Mesenteric fat pad (tissue), 1 donor: ENCODE measurements around the gene CTNND2. TPM values are rescaled to one million over a fixed set of nuclear protein-coding genes. Genes with fewer than 3 reads are reported as not detected.

Experiments used
- DNase-seq: peaks from one replicate; pipeline ENCODE4 v3.0.0-alpha.2; 2020; ENCODE audit warnings: low spot score
- total RNA-seq: library from RNA; stranded (reverse); fragmentation: NEBNext Ultra II Directional; extraction: Animal tissue kit (Norgen Biotek cat#: 25700); gene quantifications from one replicate; pipeline ENCODE4 v1.2.1, GENCODE V29; 2021
- donor health status: DM: yes; HTN: yes; CAD: no.

Gene CTNND2
- total RNA-seq, 1 donor from 2014 or later = 1.8 TPM

DNA sequence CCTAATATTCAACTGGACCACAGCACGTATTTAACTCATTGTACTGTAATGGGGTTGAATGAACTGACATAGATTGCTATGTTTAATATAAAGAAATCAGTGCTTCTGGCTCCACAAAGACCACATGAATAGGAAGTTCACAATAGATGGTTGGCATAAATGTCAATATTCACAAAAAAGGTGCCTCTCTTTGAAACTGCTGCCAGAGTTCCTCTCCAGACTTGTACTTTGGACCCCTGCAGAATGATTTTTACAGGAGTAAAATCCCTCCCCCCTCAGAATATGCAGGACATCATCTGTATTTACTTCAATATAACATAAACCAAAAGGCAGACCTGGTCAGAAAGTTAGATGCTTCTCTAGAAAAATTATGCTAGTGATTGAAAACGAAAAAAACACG is 634.7 kb downstream of the CTNND2 start:
- DNase-seq = no peak

DNA sequence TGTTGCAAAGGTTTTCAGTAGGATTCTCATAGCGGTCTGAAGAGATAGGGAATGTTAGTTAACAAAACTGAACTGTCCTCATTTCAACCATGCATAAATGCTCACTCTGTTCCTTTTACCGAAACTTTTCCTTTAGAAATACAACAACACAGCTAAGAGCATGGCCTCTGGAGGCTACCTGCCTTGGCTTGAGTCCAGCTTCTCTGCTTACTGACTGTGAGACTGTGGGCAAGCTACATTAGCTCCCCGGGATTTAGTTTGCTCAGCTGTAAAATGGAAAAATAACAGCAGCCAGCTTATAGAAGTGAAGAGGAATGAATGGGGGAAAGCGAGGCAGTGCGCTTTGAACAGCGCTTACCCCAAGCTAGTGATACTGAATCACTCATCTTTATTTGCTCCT is 635.4 kb downstream of the CTNND2 start:
- no peak for DNase-seq

DNA sequence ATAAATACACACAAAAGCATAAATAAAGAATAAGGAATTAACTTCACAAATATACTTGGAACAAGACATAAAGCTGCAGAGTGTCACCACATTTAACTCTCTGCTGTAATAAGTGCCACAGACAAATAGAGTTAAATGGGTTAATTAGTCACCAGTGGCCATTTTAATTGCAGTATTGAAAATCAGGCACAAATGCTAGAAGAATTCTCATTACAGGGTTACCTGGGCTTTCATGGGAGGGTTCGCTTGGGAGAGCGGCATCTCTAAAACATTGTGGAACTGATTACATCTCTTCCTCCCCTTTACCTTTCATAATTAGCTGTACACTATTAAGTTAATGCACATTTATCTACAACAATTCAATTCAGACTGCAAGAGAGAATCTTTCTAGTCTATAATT is 637.9 kb downstream of the CTNND2 start:
- DNase-seq = no peak

DNA sequence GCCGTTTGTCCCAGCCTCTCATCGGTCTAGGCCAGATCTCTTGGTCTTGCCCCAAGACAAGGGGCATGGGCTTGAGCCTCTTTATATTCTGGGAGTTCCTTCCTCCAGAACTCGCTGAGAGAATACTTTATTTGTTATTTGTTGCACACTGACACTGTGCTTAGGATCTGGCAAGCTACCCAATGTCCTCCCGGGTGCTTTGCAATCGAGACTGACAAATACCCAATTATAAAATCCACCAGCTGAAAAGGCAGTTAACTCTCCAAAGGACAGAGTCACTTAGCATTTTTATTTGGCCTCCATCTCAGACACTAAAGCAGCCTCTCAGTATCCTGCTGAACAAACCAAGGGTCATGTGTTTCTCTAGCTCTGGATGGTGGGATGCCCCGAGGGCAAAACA is 643.0 kb downstream of the CTNND2 start:
- no peak for DNase-seq

DNA sequence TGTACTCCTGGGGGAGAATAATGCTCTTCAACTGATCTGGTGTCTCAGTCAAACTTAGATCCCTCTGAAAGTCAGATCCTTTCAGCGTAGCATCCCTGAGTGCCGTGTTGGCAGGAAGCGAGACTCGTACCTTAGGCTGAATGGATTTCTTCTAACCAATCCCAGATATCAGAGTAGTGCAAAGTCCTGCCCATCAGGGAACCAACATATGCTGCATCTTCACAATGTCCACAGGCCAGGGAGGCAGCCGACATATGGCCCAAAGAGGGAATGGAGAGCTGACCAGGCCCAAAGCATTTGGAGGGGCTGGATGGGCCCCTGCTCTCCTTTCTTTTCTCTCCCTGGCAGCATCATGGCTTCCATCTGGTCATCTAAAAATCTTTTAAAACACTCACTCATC is 646.2 kb downstream of the CTNND2 start:
- no peak for DNase-seq

DNA sequence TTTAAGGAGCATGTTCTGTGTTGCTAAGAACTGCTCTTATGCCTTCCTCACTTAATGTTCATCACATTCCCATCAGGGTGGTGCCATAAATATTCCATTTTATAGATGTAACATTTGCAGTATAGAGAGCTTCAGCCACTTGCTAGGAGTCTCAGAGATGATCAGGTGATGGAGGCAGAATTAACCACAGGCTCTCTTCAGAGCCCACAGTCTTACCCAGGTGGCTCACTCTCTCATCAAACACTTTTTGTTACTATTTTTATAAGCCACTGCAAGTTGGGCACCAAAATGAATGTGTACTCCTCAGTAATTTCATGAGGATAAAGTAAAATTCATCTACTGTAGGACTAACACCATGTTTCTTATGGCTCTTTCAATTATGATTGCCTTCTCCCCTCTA is 651.7 kb downstream of the CTNND2 start:
- DNase-seq = no peak

DNA sequence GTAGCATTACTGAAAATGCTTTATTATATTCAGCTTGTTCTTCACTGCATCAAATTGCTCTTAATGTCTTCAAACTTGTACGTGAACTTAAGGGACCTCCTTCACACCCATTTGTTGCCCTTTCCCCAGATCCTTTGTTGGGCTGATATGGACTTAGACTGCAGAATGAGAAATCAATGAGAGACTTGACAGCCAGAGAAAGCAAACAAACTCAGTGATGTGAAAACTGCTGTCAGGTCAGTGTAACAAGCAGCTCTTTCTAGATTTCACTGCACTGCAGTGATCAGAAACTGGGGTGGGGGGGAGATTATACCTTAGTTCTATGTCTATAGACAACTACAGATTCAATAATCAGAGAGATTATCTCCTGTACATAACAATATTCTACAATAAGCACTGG is 652.2 kb downstream of the CTNND2 start:
- no peak for DNase-seq

DNA sequence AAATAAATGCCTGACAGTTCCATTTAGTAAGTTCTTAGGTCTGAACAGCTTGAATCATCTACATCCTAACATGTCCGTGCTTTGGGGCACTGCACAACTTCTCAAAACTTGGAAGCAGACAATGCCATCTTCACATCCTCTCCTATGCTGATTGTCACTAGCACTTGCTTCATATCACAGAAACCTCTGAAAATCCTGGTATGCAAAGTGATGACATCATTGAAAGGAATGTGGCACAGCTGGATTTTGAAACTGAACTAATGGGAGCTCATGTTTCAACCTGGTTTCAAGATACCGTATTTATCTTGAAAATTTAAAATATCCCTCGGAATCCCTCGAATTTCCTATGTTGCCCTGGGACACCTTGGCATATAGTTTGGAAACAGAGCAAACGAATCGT is 653.0 kb downstream of the CTNND2 start:
- DNase-seq = no peak

DNA sequence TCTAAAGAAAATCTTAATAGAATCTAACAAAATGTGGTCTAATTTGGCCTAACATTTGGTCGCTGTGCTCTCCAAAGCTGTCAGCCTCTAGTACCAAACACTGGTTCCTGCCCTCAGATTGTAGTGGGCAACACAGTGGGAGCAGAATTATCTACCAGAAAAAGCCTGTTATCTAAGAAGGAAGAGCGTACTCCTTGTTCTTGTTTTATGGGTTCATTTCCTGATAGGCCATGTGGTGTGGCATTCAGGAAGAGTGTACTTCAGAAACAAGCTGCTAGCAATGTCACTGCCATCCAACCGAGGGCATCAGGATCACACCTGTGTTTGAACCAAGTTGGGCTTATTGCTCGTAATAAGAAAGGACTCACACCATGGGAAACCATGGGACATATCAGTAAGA is 655.3 kb downstream of the CTNND2 start:
- DNase-seq = no peak

DNA sequence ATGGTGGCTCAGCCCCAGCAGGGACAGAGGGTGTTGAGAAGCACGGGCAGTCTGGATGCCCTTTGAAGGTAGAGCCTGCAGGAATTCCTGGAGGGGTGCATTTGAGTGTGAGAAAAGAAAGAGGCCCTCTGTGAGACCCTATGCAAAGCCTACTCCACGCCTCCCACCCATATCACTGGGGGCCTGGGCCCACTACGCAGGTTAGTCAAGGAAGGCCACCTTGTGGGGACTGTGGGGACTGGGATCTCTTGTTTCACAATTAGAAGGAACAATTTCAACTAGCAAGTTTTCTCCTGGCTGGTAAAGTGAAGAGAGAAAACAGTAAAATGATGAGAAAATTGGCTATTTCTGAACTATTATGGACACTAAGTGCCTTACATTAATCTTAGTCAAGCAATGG is 657.0 kb downstream of the CTNND2 start:
- DNase-seq = no peak

DNA sequence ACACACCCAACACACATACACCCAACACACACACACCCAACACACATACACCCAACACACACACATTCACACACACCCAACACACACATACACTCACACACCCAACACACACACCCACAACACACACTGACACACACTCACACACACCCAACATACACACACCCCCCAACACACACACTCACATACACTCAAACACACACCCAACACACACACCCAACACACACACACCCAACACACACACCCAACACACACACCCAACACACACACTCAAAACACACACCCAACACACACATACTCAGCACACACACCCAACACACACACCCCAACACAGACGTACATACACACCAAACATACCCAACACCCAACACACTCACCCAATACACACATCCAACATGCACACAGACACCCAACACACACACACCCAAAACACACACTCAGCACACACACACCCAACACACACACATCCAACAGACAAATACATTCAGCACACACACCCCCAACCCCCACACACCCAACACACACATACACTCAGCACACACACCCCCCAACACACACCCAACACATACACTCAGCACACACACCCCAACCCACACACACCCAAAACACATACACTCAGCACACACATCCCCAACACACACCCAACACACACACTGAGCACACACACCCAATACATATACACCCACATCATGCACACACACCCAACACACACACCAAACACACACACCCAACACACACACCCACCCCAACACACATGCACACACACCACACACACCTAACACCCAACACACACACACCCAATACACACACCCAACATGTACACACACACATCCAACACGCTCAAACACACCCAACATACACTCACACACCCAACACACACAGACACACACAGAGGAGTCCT is 663.7 kb downstream of the CTNND2 start:
- no peak for DNase-seq

DNA sequence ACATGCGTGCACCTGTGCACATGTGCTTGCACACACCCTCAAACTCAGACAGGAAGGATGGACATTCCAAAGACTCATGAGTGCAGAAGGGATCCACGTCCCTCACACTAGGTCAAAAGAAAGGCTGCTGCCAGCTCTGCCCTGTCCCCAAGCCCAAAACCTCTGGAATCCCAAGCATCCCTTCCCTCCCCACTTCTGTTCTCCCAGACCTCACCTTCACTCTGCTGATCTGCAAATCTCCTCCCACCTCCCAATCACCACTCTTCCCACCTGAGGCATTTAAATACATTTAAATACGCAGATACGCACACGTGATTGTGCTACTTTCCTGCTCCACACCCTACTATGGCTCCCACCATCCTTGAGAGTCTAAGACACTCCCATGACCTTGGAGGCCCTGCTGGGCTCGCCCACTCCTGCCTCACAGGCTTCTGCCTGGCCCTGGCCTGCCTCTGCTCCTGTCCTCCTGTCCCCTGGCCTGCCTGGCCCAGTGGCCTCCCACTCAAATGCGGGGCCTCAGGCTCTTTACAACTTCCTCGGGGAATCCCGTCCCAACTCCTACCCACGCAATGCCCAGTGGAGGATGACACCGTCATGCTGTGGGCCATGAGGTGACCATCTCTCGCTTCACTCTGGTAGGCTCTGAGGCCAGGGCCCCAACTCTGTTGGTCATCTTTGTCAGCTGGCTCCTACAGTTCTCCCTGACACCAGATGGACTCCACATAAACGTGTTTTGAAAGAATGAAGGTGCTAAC is 664.8 kb downstream of the CTNND2 start:
- no peak for DNase-seq

DNA sequence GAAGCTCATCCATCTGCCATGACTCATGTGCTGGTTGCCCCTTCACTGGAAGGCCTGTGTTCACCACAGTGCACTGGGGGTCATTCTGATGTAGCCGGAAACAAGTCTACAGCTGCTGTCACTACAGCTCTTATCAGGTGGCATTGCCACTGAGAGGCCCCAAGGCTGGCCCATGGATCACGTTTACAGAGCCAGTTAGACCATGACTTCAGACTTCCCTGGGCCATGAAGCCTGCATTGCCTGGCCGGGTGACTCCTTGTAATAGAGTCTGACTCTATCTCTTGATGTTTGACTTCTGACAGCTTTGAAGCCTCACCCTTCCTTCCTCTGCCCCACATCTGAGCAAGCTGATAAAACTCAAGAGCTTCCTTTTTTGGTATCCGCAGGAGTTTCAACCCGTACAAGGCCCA is 669.7 kb downstream of the CTNND2 start:
- DNase-seq = no peak

DNA sequence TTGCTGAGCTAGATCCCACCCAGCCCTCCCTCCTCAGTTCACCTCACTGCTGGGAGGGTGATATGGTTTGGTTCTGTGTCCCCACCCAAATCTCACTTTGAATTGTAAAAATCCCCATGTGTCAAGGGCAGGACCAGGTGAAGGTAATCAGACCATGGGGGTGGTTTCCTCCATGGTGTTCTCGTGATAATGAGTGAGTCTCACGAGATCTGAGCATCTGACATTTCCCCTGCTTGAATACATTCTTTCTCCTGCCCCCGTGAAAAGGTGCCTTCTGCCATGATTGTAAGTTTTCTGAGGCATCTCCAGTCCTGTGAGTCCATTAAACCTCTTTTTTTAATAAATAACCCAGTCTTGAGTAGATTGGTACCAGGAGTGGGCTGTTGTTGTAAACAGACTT is 673.4 kb downstream of the CTNND2 start:
- no peak for DNase-seq

DNA sequence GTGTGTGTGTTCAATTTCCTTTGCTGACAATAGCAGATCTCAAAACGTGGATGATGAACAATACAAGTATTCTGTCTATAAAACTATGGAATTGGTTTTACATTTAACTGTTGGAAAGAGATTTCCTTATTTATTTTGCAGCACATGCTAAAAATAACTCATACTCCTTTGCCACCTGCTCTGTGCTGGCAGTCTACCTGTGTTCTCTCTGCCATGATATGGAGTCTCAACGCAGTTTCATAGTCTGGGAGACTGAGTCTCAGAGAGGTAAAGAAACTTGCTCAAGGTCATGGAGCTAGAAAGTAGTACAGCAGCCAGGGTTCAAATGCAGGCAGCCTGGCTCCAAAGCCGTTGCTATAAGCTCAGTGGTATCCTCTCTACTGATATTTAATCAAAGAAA is 677.2 kb downstream of the CTNND2 start:
- no peak for DNase-seq

DNA sequence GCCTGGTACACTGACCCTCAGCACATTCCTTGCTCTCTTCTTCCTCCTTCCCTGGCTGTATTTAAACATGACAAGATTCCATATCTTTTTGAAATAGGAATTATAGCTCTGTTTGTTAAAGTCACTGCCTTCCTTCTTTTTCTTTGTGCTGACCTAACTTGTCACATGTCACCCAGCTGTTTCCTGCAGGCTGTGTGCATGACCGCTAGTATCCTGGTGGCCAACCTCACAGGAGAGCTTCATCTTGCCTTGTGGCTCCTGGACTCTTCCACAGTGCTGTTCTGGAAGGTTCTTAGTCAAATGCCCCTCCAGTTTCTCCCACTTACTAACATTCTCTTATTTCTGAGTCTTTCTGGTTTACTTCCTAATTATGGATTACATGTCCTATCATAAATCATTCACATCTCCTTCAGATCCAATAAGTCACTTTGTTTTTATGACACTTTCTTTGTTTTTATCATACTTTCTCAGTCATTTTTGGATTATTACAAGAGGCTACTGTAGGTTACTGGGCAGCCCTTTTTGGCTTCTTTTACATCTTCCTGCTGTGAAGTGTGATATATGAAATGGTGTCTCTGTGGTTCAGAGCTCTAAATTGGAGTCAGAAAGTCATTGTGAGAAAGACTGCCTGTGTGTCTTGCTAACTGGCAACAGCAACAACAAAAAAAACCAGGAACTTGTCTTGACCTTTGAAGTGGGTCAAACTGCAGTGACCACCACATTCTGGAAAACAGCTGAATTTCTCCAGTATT is 679.6 kb downstream of the CTNND2 start:
- DNase-seq = no peak

DNA sequence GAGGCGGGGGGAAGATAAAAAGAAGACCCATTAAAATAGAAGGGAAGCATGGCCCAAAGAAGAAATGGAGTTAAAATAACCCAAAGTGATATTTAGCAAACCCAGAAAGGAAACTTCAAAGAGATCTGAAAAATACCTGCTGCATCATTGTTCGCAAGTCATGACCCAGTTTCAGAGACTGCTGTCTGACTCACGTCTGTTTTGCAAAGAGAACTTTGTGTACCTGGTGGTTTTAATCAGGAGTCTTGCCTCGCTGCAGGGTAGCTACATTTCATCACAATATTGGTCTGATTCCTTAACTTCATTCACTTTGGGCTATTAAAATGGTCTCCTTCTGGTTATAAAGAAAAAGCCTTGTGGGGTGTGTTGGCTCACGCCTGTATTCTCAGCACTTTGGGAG is 682.1 kb downstream of the CTNND2 start:
- DNase-seq = no peak

DNA sequence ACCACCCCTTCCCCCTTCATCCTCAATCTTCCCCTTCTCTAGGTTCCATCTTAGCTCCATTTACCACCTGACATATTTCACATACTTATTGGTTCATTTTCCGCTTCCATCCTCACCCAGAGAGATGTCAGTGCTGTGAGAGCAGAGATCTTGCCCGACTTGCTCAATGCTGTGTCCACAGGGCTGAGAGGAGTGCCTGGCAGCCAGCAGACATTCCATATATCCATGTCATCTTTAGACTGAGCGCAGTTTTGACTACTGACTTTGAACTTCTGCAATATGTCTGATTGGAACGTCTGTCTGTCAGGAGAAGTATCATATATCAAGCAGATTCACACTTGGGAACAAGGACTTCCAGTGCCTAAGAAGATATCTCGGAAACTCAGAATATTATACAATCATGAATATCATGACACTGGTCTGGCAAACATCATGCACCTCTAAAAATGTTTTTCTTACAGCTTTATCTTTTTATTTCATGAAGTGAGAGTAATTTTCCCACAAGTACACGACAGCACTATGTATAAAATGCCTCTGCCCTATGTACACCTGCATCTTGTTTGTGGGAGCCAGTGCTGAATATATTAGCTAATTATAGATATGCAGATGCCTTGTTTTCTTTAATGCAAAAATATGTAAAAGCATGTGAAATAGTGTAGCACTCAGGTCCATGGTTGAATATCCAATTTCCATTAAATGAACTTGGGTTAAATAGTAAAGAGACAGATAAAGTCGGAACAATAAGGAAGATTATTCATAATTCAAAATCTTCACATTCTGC is 689.2 kb downstream of the CTNND2 start:
- DNase-seq = no peak

DNA sequence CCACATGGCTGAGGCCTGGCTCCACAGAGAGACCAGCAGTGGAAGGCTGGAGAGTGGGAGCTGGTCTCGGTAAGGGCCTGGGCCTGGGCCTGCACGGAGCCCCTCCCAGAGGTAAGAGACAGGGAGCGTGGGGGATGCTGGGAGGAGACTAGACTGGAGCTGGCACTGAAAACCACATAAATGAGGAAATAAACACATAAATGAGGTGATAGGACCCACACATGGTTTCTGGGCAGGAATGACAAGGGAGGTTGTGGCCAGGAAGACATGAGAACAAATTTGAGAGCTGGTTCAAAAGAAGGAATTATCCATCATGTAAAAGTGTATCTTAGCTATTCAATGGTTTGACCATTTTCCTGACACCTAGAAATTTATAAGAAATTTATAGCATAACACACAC is 691.5 kb downstream of the CTNND2 start:
- DNase-seq = no peak

DNA sequence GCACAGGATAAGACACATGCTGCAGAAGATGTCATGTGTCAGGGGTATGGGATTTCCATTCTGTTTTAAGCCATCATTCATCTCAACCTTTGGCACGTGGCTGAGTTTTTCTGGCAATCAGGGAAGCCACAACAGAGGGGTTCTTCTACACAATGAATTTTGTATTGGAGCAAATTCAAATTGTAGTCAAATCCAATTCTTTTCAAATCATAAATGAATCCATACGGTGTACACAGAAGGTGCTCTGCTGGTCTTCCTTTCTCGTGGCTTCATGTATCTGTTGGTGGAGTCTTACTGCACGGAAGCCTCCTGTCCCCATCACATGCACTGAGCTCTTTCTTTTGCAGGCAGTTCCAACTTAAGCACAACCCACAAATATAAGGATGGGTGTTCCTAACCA is 706.5 kb downstream of the CTNND2 start:
- no peak for DNase-seq

DNA sequence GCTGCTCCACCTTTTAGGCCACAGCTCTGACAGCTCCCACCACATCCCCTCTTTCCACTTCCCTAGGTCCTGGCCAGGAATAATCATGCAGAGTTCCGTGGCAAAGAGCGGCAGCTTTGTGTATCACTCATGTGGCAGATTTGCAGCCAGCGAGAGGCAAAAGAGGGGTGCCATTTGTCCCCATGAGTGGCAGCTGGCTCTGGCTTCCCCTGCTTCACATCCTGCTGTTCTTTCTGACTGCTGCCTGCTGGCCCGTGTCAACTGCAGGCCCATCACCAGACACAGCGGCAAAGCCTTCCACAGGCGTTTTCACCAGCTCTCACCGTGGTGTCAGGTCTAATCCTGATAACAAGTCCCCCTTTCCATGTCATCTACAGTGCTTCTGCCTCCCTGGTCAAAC is 712.6 kb downstream of the CTNND2 start:
- no peak for DNase-seq
